Neural cell (in vitro differentiated cells): ENCODE results near the gene GAS7. TPM values are rescaled to one million over a fixed set of nuclear protein-coding genes. Genes with fewer than 3 reads are reported as not detected.

Experiments
- H2AFZ ChIP-seq: fragments of 200-600, 300-800 bp; sonication (generic), shearing (Covaris generic); 2 replicates; pipeline ENCODE4 v1.6.0; 2014; ENCODE audit warnings: low read depth, mild to moderate bottlenecking, antibody characterized with exemption, low read length, moderate library complexity
- H3F3A ChIP-seq: fragments of 200-600 bp; shearing (Covaris generic); 2 replicates; pipeline ENCODE4 v1.6.1; 2016; ENCODE audit warnings: mild to moderate bottlenecking, moderate library complexity, mixed read lengths, antibody characterized with exemption, low read length; ENCODE audit not compliant: insufficient read depth, poor library complexity, severe bottlenecking
- H3K27ac ChIP-seq: fragments of 200-600, 300-800 bp; sonication (generic), shearing (Covaris generic); 2 replicates; pipeline ENCODE4 v1.5.1; 2014; ENCODE audit warnings: mild to moderate bottlenecking, low read length, moderate library complexity
- H3K27me3 ChIP-seq: fragments of 300-800, 200-600 bp; sonication (generic), shearing (Covaris generic); 2 replicates; pipeline ENCODE4 v1.6.0; 2014; ENCODE audit warnings: mild to moderate bottlenecking, low read depth, low read length, moderate library complexity; ENCODE audit not compliant: insufficient read depth
- H3K36me3 ChIP-seq: fragments of 300-800, 200-600 bp; sonication (generic), shearing (Covaris generic); 2 replicates; pipeline ENCODE4 v1.5.1; 2014; ENCODE audit warnings: mild to moderate bottlenecking, antibody characterized with exemption, low read length, moderate library complexity; ENCODE audit not compliant: insufficient read depth
- H3K4me2 ChIP-seq: fragments of 300-800, 200-600 bp; sonication (generic), shearing (Covaris generic); 2 replicates; pipeline ENCODE4 v1.6.0; 2014; ENCODE audit warnings: mild to moderate bottlenecking, low read length
- H3K4me3 ChIP-seq: fragments of 300-800, 200-600 bp; sonication (generic), shearing (Covaris generic); 2 replicates; pipeline ENCODE4 v1.5.1; 2014; ENCODE audit warnings: mild to moderate bottlenecking, low read length, moderate library complexity
- H3K79me2 ChIP-seq: fragments of 200-600 bp; shearing (Covaris generic); replicated peaks from 2 replicates; pipeline ENCODE4 v1.6.0; 2014; ENCODE audit warnings: mild to moderate bottlenecking, low read length, moderate library complexity; ENCODE audit not compliant: insufficient read depth
- H3K9ac ChIP-seq: fragments of 300-800, 200-600 bp; sonication (generic), shearing (Covaris generic); 2 replicates; pipeline ENCODE4 v1.6.1; 2016; ENCODE audit warnings: mild to moderate bottlenecking, low read length, mixed read lengths
- H3K9me2 ChIP-seq: fragments of 200-600 bp; shearing (Covaris generic); 2 replicates; pipeline ENCODE4 v1.6.1; 2016; ENCODE audit warnings: mild to moderate bottlenecking, low read length, mixed read lengths; ENCODE audit not compliant: insufficient read depth
- H3K9me3 ChIP-seq: fragments of 200-600, 300-800 bp; sonication (generic), shearing (Covaris generic); 2 replicates; pipeline ENCODE4 v1.6.1; 2016; ENCODE audit warnings: mild to moderate bottlenecking, mixed run types, low read length, moderate library complexity, mixed read lengths
- H4K20me1 ChIP-seq: fragments of 200-600 bp; shearing (Covaris generic); 2 replicates; pipeline ENCODE4 v1.6.1; 2016; ENCODE audit warnings: mild to moderate bottlenecking, mixed run types; ENCODE audit not compliant: insufficient read depth
- CTCF ChIP-seq: fragments of 450-650 bp; IDR thresholded peaks from 2 replicates; pipeline ENCODE4 v1.5.1; 2014; ENCODE audit warnings: antibody characterized with exemption, mild to moderate bottlenecking, moderate library complexity; ENCODE audit not compliant: poor library complexity, severe bottlenecking
- EP300 ChIP-seq: fragments of 450-650 bp; conservative IDR thresholded peaks from 2 replicates; pipeline ENCODE4 v1.6.1; 2014; ENCODE audit warnings: antibody characterized with exemption, mild to moderate bottlenecking, moderate library complexity; ENCODE audit not compliant: poor library complexity, severe bottlenecking
- EZH2 ChIP-seq: fragments of 200-600, 300-800 bp; shearing (Covaris generic), sonication (generic); IDR thresholded peaks from 2 replicates; pipeline ENCODE4 v1.6.1; 2014; ENCODE audit warnings: antibody characterized with exemption, low read length, borderline replicate concordance, mild to moderate bottlenecking; ENCODE audit not compliant: insufficient read depth, poor library complexity, severe bottlenecking
- MXI1 ChIP-seq: fragments of 450-650 bp; conservative IDR thresholded peaks from 2 replicates; pipeline ENCODE4 v1.6.1; 2014; ENCODE audit warnings: antibody characterized with exemption, mild to moderate bottlenecking; ENCODE audit not compliant: poor library complexity, severe bottlenecking
- POLR2AphosphoS5 ChIP-seq: IDR thresholded peaks from 2 replicates; pipeline ENCODE4 v1.6.1; 2012
- RAD21 ChIP-seq: fragments of 450-650 bp; conservative IDR thresholded peaks from 2 replicates; pipeline ENCODE4 v1.6.1; 2014; ENCODE audit warnings: antibody characterized with exemption, mild to moderate bottlenecking, moderate library complexity
- SMC3 ChIP-seq: fragments of 450-650 bp; conservative IDR thresholded peaks from 2 replicates; pipeline ENCODE4 v1.6.1; 2014; ENCODE audit warnings: antibody characterized with exemption, mild to moderate bottlenecking, moderate library complexity; ENCODE audit not compliant: poor library complexity
- TAF1 ChIP-seq: IDR thresholded peaks from 2 replicates; pipeline ENCODE4 v1.6.1; 2012; ENCODE audit warnings: low read depth
- polyA plus RNA-seq: library from polyadenylated mRNA; depleted of rRNA; stranded (reverse); fragments of >200 nt; gene quantifications from 2 replicates; pipeline ENCODE4 v1.2.3, GENCODE V29; 2014
- TF ChIP-seq, protein P1 (sequence below): IDR thresholded peaks from 2 replicates; pipeline ENCODE4 v1.6.1; 2012; ENCODE audit warnings: borderline replicate concordance

Gene GAS7
- polyA plus RNA-seq, 1 donor from 2014 or later: 23.6 TPM

DNA sequence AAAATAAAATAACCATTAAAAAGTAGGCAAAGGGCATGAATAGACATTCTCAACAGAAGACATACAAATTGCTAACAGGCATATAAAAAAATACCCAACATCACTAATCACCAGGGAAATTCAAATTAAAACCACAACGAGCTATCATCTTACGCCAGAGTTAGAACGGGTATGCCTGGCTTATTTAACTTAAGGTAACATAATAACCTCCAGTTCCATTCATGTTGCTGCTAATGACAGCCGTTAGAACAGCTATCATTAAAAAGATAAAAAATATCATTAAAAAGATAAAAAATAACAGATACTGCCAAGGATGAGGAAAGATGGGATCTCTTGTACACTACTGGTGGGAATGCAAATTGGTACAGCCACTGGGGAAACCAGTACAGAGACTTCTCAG, 89.3 kb downstream of the GAS7 start:
- no peak overlapping the region for H3K4me3 ChIP-seq
- H3K9me3 ChIP-seq: no peaks in the 10 kb centered on the region
- H2AFZ ChIP-seq: no peak overlapping the region
- no peaks in the 10 kb centered on the region for H4K20me1 ChIP-seq
- no peaks in the 10 kb centered on the region for H3K27me3 ChIP-seq
- H3F3A ChIP-seq: no peaks in the 10 kb centered on the region
- H3K9me2 ChIP-seq: no peaks in the 10 kb centered on the region
- H3K4me2 ChIP-seq: no peak overlapping the region
- TF ChIP-seq SMC3: no peak
- H3K79me2 ChIP-seq: no peaks in the 10 kb centered on the region
- H3K36me3 ChIP-seq: no peaks in the 10 kb centered on the region
- no peak overlapping the region for H3K9ac ChIP-seq
- H3K27ac ChIP-seq: no peak overlapping the region

DNA sequence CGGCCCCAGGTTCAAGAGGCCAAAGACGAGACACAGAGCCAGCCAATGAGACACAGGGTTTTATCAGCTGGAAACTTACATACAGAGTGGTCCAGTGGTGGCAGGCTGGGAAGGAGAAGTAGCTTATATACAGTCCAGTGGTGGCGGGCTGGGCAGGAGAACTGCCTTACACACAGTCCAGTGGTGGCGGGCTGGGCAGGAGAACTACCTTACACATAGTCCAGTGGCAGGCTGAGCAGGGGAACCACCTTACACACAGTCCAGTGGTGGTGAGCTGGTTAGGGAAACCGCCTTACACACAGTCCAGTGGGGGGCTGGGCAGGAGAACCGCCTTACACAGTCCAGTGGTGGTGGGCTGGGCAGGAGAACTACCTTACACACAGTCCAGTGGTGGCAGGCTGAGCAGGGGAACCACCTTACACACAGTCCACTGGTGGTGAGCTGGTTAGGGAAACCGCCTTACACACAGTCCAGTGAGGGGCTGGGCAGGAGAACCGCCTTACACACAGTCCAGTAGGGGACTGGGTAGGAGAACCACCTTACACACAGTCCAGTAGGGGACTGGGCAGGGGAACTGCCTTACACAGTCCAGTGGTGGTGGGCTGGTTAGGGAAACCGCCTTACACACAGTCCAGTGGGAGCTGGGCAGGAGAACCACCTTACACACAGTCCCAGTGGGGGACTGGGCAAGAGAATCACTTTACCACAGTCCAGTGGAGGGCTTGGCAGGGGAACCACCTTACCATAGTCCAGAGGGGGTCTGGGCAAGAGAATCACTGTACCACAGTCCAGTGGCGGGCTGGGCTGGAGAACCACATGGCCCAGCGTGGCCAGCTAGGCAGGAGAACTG, 90.9 kb downstream of the GAS7 start:
- Histone ChIP-seq H3K9me2 (no peaks in the 10 kb centered on the region), H3K79me2 (no peaks in the 10 kb centered on the region), H3F3A (no peaks in the 10 kb centered on the region), H3K27ac (no peak overlapping the region), H3K9me3 (no peaks in the 10 kb centered on the region), H4K20me1 (no peaks in the 10 kb centered on the region), H3K27me3 (no peaks in the 10 kb centered on the region), H3K4me2 (no peak overlapping the region), H3K36me3 (no peaks in the 10 kb centered on the region), H3K4me3 (no peak overlapping the region), H3K9ac (no peak overlapping the region), H2AFZ (no peak overlapping the region)
- TF ChIP-seq CTCF: no peak
- no peak for TF ChIP-seq TAF1
- TF ChIP-seq EZH2: no peak
- no peak for TF ChIP-seq MXI1
- TF ChIP-seq RAD21: no peak

- no peaks in the 10 kb centered on the region for H4K20me1 ChIP-seq
- no peak overlapping the region for H3K9ac ChIP-seq
- H2AFZ ChIP-seq: no peak overlapping the region
- H3K27ac ChIP-seq: no peak overlapping the region
- no peaks in the 10 kb centered on the region for H3K9me2 ChIP-seq
- TF ChIP-seq CTCF (no peak), POLR2AphosphoS5 (no peak), TAF1 (no peak), SMC3 (no peak), MXI1 (no peak), EP300 (no peak), EZH2 (no peak), RAD21 (no peak)
- TF ChIP-seq, protein P1, sequence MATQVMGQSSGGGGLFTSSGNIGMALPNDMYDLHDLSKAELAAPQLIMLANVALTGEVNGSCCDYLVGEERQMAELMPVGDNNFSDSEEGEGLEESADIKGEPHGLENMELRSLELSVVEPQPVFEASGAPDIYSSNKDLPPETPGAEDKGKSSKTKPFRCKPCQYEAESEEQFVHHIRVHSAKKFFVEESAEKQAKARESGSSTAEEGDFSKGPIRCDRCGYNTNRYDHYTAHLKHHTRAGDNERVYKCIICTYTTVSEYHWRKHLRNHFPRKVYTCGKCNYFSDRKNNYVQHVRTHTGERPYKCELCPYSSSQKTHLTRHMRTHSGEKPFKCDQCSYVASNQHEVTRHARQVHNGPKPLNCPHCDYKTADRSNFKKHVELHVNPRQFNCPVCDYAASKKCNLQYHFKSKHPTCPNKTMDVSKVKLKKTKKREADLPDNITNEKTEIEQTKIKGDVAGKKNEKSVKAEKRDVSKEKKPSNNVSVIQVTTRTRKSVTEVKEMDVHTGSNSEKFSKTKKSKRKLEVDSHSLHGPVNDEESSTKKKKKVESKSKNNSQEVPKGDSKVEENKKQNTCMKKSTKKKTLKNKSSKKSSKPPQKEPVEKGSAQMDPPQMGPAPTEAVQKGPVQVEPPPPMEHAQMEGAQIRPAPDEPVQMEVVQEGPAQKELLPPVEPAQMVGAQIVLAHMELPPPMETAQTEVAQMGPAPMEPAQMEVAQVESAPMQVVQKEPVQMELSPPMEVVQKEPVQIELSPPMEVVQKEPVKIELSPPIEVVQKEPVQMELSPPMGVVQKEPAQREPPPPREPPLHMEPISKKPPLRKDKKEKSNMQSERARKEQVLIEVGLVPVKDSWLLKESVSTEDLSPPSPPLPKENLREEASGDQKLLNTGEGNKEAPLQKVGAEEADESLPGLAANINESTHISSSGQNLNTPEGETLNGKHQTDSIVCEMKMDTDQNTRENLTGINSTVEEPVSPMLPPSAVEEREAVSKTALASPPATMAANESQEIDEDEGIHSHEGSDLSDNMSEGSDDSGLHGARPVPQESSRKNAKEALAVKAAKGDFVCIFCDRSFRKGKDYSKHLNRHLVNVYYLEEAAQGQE: no peak
- H3K9me3 ChIP-seq: no peaks in the 10 kb centered on the region
- no peaks in the 10 kb centered on the region for H3F3A ChIP-seq
- no peaks in the 10 kb centered on the region for H3K79me2 ChIP-seq
- no peak overlapping the region for H3K4me2 ChIP-seq
- no peaks in the 10 kb centered on the region for H3K27me3 ChIP-seq
- H3K36me3 ChIP-seq: no peaks in the 10 kb centered on the region
- H3K4me3 ChIP-seq: no peak overlapping the region
Measured at GRCh38 chr17:10106067-10106466, 92.3 kb downstream of the GAS7 start.
